ENCODE measurements around the gene RASA3. TPM values are rescaled to one million over a fixed set of nuclear protein-coding genes. Genes with fewer than 3 reads are reported as not detected.

Gene RASA3
- total and polyA plus RNA-seq, 10 of the 15 experiments (the other 5 are each of a cell fraction or from before 2014, with no cell fraction given) = 0.79 to 33.9 (median 17.6) TPM

DNA sequence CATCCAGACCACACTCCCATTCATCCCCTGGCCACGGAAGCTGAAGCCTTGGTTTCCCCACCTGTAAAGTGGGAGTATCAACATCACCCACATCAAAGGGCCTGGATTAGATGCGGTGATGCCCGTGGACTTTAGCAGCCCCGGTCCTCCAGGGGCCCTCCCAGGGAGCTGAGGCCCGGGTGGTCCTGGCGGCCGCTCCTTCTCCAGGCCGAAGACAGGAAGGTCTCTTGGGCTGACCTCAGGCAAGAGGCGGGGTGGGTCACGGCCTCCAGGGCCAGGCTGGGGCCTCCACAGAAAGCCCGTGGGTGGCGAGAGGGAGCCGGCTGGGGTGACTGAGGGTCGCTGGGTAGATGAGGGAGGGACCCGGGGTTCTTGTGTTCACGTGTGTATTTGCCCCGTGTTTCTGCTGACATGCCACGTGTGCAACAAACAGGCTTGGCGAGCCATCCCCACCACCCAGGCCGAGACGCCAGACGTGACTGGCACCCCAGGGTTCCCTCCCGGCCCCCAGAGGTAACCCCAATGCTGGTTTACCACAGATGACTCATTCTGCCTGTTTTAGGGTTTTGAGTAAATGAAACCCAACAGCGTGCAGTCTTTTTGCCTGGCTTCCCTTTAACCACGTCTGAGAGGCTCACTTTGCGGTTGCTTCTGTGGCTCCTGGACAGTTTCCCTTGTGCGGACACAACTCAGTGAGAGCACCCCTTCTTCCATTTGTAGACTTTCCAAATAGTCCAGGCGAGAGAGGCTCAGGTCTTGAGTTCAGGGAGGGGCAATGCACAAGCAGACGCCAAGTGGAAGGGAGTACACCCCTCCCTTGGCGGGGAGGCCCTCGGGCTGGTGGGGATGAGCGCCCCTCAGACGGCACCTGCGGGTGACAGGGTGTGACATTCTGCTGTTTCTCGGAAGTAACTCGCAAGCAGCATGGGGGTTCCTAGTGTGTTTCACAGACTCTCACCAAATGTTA lies 201.5 kb downstream of the RASA3 start (continued):
- TF ChIP-seq, protein P1, sequence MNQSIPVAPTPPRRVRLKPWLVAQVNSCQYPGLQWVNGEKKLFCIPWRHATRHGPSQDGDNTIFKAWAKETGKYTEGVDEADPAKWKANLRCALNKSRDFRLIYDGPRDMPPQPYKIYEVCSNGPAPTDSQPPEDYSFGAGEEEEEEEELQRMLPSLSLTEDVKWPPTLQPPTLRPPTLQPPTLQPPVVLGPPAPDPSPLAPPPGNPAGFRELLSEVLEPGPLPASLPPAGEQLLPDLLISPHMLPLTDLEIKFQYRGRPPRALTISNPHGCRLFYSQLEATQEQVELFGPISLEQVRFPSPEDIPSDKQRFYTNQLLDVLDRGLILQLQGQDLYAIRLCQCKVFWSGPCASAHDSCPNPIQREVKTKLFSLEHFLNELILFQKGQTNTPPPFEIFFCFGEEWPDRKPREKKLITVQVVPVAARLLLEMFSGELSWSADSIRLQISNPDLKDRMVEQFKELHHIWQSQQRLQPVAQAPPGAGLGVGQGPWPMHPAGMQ (IDR thresholded peaks at IDR 0.05; ENCODE audit: borderline replicate concordance) = peak; percentile 72
- TF ChIP-seq BHLHE40 (IDR thresholded peaks at IDR 0.05; ENCODE audit: borderline replicate concordance in 1 of 2, low read depth in 2 of 2, low read length in 1 of 2) (peak; percentile 60 to 73), MEF2B (IDR thresholded peaks at IDR 0.05; ENCODE audit: partially characterized antibody, poor library complexity, severe bottlenecking) (peak; percentile 61), STAT1 (conservative IDR thresholded peaks at IDR 0.05) (no peak), SUZ12 (IDR thresholded peaks at IDR 0.05; ENCODE audit: unreplicated experiment) (no peak), ZNF274 (IDR thresholded peaks at IDR 0.05; ENCODE audit: insufficient read depth, insufficient read length) (no peak), SIX5 (IDR thresholded peaks at IDR 0.05; ENCODE audit: low read depth, low read length, severe bottlenecking) (no peak), ASH2L (IDR thresholded peaks at IDR 0.05; ENCODE audit: borderline replicate concordance, low read depth) (no peak), BCL11A (IDR thresholded peaks at IDR 0.05; ENCODE audit: low read depth, low read length) (peak; percentile 83), CHD2 (IDR thresholded peaks at IDR 0.05; ENCODE audit: borderline replicate concordance, low read depth, low read length) (no peak), POU2F2 (IDR thresholded peaks at IDR 0.05; ENCODE audit: borderline replicate concordance, low read depth, low read length) (no peak), FOS (IDR thresholded peaks at IDR 0.05; ENCODE audit: borderline replicate concordance, extremely low read depth, insufficient read length) (no peak), EP300 (IDR thresholded peaks at IDR 0.05; ENCODE audit: borderline replicate concordance in 1 of 2, control insufficient read depth in 1 of 2, low read depth in 2 of 2, low read length in 2 of 2) (0 out of 4 replicates have a peak, but pooled peaks of 1 of the 2 experiments have one; percentile 20)
- TF ChIP-seq, protein P2, sequence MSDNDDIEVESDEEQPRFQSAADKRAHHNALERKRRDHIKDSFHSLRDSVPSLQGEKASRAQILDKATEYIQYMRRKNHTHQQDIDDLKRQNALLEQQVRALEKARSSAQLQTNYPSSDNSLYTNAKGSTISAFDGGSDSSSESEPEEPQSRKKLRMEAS (IDR thresholded peaks at IDR 0.05; ENCODE audit: low read depth, low read length) = no peak; the same call in 1 of the 2 replicates
- TF ChIP-seq, protein P3, sequence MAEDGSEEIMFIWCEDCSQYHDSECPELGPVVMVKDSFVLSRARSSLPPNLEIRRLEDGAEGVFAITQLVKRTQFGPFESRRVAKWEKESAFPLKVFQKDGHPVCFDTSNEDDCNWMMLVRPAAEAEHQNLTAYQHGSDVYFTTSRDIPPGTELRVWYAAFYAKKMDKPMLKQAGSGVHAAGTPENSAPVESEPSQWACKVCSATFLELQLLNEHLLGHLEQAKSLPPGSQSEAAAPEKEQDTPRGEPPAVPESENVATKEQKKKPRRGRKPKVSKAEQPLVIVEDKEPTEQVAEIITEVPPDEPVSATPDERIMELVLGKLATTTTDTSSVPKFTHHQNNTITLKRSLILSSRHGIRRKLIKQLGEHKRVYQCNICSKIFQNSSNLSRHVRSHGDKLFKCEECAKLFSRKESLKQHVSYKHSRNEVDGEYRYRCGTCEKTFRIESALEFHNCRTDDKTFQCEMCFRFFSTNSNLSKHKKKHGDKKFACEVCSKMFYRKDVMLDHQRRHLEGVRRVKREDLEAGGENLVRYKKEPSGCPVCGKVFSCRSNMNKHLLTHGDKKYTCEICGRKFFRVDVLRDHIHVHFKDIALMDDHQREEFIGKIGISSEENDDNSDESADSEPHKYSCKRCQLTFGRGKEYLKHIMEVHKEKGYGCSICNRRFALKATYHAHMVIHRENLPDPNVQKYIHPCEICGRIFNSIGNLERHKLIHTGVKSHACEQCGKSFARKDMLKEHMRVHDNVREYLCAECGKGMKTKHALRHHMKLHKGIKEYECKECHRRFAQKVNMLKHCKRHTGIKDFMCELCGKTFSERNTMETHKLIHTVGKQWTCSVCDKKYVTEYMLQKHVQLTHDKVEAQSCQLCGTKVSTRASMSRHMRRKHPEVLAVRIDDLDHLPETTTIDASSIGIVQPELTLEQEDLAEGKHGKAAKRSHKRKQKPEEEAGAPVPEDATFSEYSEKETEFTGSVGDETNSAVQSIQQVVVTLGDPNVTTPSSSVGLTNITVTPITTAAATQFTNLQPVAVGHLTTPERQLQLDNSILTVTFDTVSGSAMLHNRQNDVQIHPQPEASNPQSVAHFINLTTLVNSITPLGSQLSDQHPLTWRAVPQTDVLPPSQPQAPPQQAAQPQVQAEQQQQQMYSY (CRISPR knock-in tag; IDR thresholded peaks at IDR 0.05) = no peak
- TF ChIP-seq, protein P4, sequence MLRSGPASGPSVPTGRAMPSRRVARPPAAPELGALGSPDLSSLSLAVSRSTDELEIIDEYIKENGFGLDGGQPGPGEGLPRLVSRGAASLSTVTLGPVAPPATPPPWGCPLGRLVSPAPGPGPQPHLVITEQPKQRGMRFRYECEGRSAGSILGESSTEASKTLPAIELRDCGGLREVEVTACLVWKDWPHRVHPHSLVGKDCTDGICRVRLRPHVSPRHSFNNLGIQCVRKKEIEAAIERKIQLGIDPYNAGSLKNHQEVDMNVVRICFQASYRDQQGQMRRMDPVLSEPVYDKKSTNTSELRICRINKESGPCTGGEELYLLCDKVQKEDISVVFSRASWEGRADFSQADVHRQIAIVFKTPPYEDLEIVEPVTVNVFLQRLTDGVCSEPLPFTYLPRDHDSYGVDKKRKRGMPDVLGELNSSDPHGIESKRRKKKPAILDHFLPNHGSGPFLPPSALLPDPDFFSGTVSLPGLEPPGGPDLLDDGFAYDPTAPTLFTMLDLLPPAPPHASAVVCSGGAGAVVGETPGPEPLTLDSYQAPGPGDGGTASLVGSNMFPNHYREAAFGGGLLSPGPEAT (IDR thresholded peaks at IDR 0.05; ENCODE audit: low read depth) = no peak

Data from GM12878 (cell line).